HepG2 (cell line): ENCODE data around the gene ADAM22. TPM values are rescaled to one million over a fixed set of nuclear protein-coding genes. Genes with fewer than 3 reads are reported as not detected.

Source experiments
- AFF4 ChIP-seq: sonication (generic); formaldehyde crosslinking; IDR thresholded peaks from 2 replicates; pipeline ENCODE4 v1.4.0; 2020; ENCODE audit warnings: missing genetic modification reagents
- CC2D1A ChIP-seq: sonication (generic); formaldehyde crosslinking; IDR thresholded peaks from 2 replicates; pipeline ENCODE4 v1.8.1; 2023; ENCODE audit warnings: mild to moderate bottlenecking, missing genetic modification reagents
- CENPX ChIP-seq: sonication (generic); formaldehyde crosslinking; IDR thresholded peaks from 2 replicates; pipeline ENCODE4 v1.9.0; 2021; ENCODE audit warnings: mild to moderate bottlenecking, missing genetic modification reagents, moderate library complexity
- CREB1 ChIP-seq, 2 experiments: fragments of 450-650 bp in 1 of 2; IDR thresholded peaks; 2 replicates each; pipeline ENCODE4 v1.6.1; 2016 to 2017; ENCODE audit warnings: control low read depth in 1 of 2, mild to moderate bottlenecking in 1 of 2, missing compliant biosample characterization in 1 of 2, missing genetic modification characterization in 1 of 2
- CREBL2 ChIP-seq: sonication (generic); formaldehyde crosslinking; IDR thresholded peaks from 2 replicates; pipeline ENCODE4 v1.8.1; 2023; ENCODE audit warnings: missing genetic modification reagents, mild to moderate bottlenecking, borderline replicate concordance
- MEIS2 ChIP-seq: sonication (generic); formaldehyde crosslinking; IDR thresholded peaks from 2 replicates; pipeline ENCODE4 v1.9.0; 2021; ENCODE audit warnings: mild to moderate bottlenecking, missing genetic modification reagents
- NFATC3 ChIP-seq: sonication (generic); formaldehyde crosslinking; IDR thresholded peaks from 2 replicates; pipeline ENCODE4 v1.5.1; 2020; ENCODE audit warnings: mild to moderate bottlenecking, missing genetic modification reagents
- NR1H2 ChIP-seq: sonication (generic); formaldehyde crosslinking; IDR thresholded peaks from 2 replicates; pipeline ENCODE4 v1.8.1; 2022; ENCODE audit warnings: low read depth, missing genetic modification reagents, borderline replicate concordance
- PHF8 ChIP-seq: sonication (generic); formaldehyde crosslinking; IDR thresholded peaks from 2 replicates; pipeline ENCODE4 v1.5.0; 2020; ENCODE audit warnings: missing genetic modification reagents
- PITX1 ChIP-seq: sonication (generic); formaldehyde crosslinking; IDR thresholded peaks from 2 replicates; pipeline ENCODE4 v1.5.1; 2020; ENCODE audit warnings: mild to moderate bottlenecking, missing genetic modification reagents
- PRPF4 ChIP-seq: fragments of 200-400 bp; formaldehyde crosslinking; IDR thresholded peaks from 2 replicates; pipeline ENCODE4 v1.6.1; 2016; ENCODE audit warnings: low read length, low read depth; ENCODE audit not compliant: poor library complexity, severe bottlenecking
- SALL2 ChIP-seq: sonication (generic); formaldehyde crosslinking; IDR thresholded peaks from 2 replicates; pipeline ENCODE4 v1.8.1; 2023; ENCODE audit warnings: mild to moderate bottlenecking, missing genetic modification reagents, inconsistent platforms
- SCMH1 ChIP-seq: sonication (generic); formaldehyde crosslinking; IDR thresholded peaks from 2 replicates; pipeline ENCODE4 v1.9.0; 2021; ENCODE audit warnings: missing genetic modification reagents, mild to moderate bottlenecking, borderline replicate concordance
- SP1 ChIP-seq, 2 experiments: fragments of 450-650 bp in 1 of 2; sonication (generic) in 1 of 2; formaldehyde crosslinking in 1 of 2; IDR thresholded peaks; 2 replicates each; pipeline versions ENCODE4 v1.4.0 to v1.6.1; 2016 to 2020; ENCODE audit warnings: missing genetic modification reagents in 1 of 2
- TOPORS ChIP-seq: sonication (generic); formaldehyde crosslinking; IDR thresholded peaks from 2 replicates; pipeline ENCODE4 v1.8.0; 2023; ENCODE audit warnings: mild to moderate bottlenecking, missing genetic modification reagents
- ZFAT ChIP-seq: sonication (generic); formaldehyde crosslinking; conservative IDR thresholded peaks from 2 replicates; pipeline ENCODE4 v1.8.1; 2023; ENCODE audit warnings: missing genetic modification reagents, inconsistent platforms
- ZFP82 ChIP-seq: sonication (generic); formaldehyde crosslinking; IDR thresholded peaks from 2 replicates; pipeline ENCODE4 v1.5.1; 2020; ENCODE audit warnings: mild to moderate bottlenecking, missing genetic modification reagents, borderline replicate concordance
- ZMYM3 ChIP-seq: sonication (generic); formaldehyde crosslinking; IDR thresholded peaks from 2 replicates; pipeline ENCODE4 v1.5.1; 2020; ENCODE audit warnings: mild to moderate bottlenecking, missing genetic modification reagents
- ZNF143 ChIP-seq: sonication (generic); formaldehyde crosslinking; IDR thresholded peaks from 2 replicates; pipeline ENCODE4 v1.4.0; 2020; ENCODE audit warnings: missing genetic modification reagents
- ZNF235 ChIP-seq: sonication (generic); formaldehyde crosslinking; IDR thresholded peaks from 2 replicates; pipeline ENCODE4 v1.8.1; 2023; ENCODE audit warnings: mild to moderate bottlenecking, missing genetic modification reagents, borderline replicate concordance
- ZNF530 ChIP-seq: sonication (generic); formaldehyde crosslinking; IDR thresholded peaks from 2 replicates; pipeline ENCODE4 v1.5.0; 2020; ENCODE audit warnings: low read depth, mild to moderate bottlenecking, missing genetic modification reagents
- ZNF652 ChIP-seq: IDR thresholded peaks from 2 replicates; pipeline ENCODE4 v1.6.1; 2016; ENCODE audit warnings: low read depth, borderline replicate concordance
- ZNF776 ChIP-seq: sonication (generic); formaldehyde crosslinking; IDR thresholded peaks from 2 replicates; pipeline ENCODE4 v1.4.0; 2020; ENCODE audit warnings: mild to moderate bottlenecking, missing genetic modification reagents
- ZNF816 ChIP-seq: sonication (generic); formaldehyde crosslinking; IDR thresholded peaks from 2 replicates; pipeline ENCODE4 v1.8.0; 2022; ENCODE audit warnings: missing genetic modification reagents, mild to moderate bottlenecking, borderline replicate concordance
- ZSCAN25 ChIP-seq: sonication (generic); formaldehyde crosslinking; IDR thresholded peaks from 2 replicates; pipeline ENCODE4 v1.8.0; 2022; ENCODE audit warnings: mild to moderate bottlenecking, missing genetic modification reagents
- polyA plus RNA-seq, 8 experiments: library from polyadenylated mRNA; depleted of rRNA in 3 of 8; stranded (reverse) in 7 of 8; unstranded in 1 of 8; fragments of >200 nt; fragmentation: Illumina TruSeq in 4 of 8; extraction: Trizol in 4 of 8; gene quantifications; 2 replicates each; pipeline versions ENCODE4 v1.2.1 to v1.2.3, GENCODE V29; 2011 to 2016; ENCODE audit warnings: low read depth in 4 of 8, missing spikeins in 1 of 8, mixed read lengths in 1 of 8; ENCODE audit not compliant: insufficient read depth in 1 of 8
- total RNA-seq, 5 experiments: library from RNA; depleted of rRNA; stranded (reverse); fragments of >200 nt; fragmentation: Illumina TruSeq; extraction: Trizol; gene quantifications; 2 replicates each; pipeline ENCODE4 v1.2.3, GENCODE V29; 2016; ENCODE audit warnings: low read depth in 1 of 5

The ADAM22 gene
- total and polyA plus RNA-seq, 2 of the 13 experiments (the other 11 are each of a cell fraction or from before 2014, with no cell fraction given), result 1.9 to 6.7 TPM

- TF ChIP-seq CREBL2 (CRISPR knock-in tag), result no peak
- TF ChIP-seq SP1 (IDR thresholded peaks at IDR 0.05), result no peak
- 0 out of 2 replicates have a peak, but pooled peaks have one; percentile 27 for TF ChIP-seq SP1 (CRISPR knock-in tag; IDR thresholded peaks at IDR 0.05)
- 0 out of 2 replicates have a peak, but pooled peaks have one; percentile 86 for TF ChIP-seq ZNF235
- TF ChIP-seq PITX1 (CRISPR knock-in tag), result no peak
- no peak; the same call in 1 of the 2 replicates for TF ChIP-seq ZSCAN25 (CRISPR knock-in tag)
- TF ChIP-seq SALL2, result peak; percentile 67; the same call in 1 of the 2 replicates
- 0 out of 2 replicates have a peak, but pooled peaks have one; percentile 21 for TF ChIP-seq NFATC3 (CRISPR knock-in tag)
- no peak for TF ChIP-seq ZNF816
- no peak for TF ChIP-seq ZNF652 (CRISPR knock-in tag)
- TF ChIP-seq NR1H2 (CRISPR knock-in tag), result no peak
- no peak for TF ChIP-seq CENPX
- TF ChIP-seq ZFP82, result 0 out of 2 replicates have a peak, but pooled peaks have one; percentile 60
- TF ChIP-seq PHF8, result peak; percentile 65
- no peak for TF ChIP-seq SCMH1 (CRISPR knock-in tag)
- peak; percentile 20; the same call in 1 of the 2 replicates for TF ChIP-seq TOPORS (CRISPR knock-in tag)
- TF ChIP-seq ZNF776, result peak; percentile 80; the same call in 1 of the 2 replicates
- TF ChIP-seq CREB1 (IDR thresholded peaks at IDR 0.05), result no peak
- 0 out of 2 replicates have a peak, but pooled peaks have one; percentile 7 for TF ChIP-seq CREB1 (CRISPR knock-in tag; IDR thresholded peaks at IDR 0.05)
- no peak for TF ChIP-seq ZNF530 (CRISPR knock-in tag)
- TF ChIP-seq MEIS2 (CRISPR knock-in tag), result peak; percentile 68; the same call in 1 of the 2 replicates
- TF ChIP-seq PRPF4, result no peak
- TF ChIP-seq ZNF143, result peak; percentile 91
- no peak for TF ChIP-seq AFF4 (CRISPR knock-in tag)
- TF ChIP-seq ZMYM3 (CRISPR knock-in tag), result peak; percentile 37; the same call in 1 of the 2 replicates
- no peak for TF ChIP-seq ZFAT (CRISPR knock-in tag)
- TF ChIP-seq CC2D1A, result no peak
Measured at GRCh38 chr7:87933953-87934698, at the start of gene ADAM22 (continued).
